Stimulated activated CD8-positive, alpha-beta memory T cell treated with anti-CD3 and anti-CD28 coated beads, Interleukin-2, amount 100 ng/mL, for 1 hour (primary cell): ENCODE data around the gene NRAP.

Source experiments
- DNase-seq, 2 donors: peaks; one replicate each; pipeline ENCODE4 v3.0.0-alpha.2; 2020; ENCODE audit warnings: low read depth in 2 of 2

Gene NRAP

GRCh38 chr10:113641702-113642101 is 22.1 kb downstream of the NRAP start:
- DNase-seq, result no peak

- no peak for DNase-seq
Measured at GRCh38 chr10:113639966-113640365, 23.9 kb downstream of the NRAP start.

- no peak for DNase-seq
Measured at GRCh38 chr10:113631684-113632367, 32.0 kb downstream of the NRAP start.

DNA sequence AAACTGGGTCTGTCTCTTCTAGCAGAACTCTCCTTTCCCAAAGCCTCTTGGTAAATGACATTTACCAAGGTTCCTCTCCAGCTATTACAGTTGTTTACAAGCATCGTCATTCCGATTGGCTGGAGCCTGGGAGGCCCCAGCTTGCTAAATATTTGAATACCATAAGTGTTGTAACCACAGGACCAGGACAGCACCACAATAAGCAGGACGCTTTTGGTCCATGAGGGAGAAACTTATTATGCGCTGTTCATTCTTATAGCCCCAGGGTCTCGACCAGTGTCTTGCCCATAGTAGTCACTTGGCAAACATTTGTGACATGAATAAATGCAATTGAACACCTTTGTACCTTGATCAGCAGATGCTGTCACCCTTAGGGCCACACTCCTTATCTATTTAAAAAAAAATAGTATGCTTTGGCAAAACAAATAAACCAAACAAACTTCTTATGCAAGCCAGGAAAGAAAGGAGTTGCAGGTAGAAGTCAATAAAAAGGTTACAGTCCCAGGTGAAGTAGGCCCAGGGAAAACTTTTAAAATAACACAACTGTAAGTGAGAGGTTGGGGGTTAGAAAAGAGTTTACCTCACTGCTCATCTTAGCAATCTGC is 32.8 kb downstream of the NRAP start:
- DNase-seq, result no peak

DNA sequence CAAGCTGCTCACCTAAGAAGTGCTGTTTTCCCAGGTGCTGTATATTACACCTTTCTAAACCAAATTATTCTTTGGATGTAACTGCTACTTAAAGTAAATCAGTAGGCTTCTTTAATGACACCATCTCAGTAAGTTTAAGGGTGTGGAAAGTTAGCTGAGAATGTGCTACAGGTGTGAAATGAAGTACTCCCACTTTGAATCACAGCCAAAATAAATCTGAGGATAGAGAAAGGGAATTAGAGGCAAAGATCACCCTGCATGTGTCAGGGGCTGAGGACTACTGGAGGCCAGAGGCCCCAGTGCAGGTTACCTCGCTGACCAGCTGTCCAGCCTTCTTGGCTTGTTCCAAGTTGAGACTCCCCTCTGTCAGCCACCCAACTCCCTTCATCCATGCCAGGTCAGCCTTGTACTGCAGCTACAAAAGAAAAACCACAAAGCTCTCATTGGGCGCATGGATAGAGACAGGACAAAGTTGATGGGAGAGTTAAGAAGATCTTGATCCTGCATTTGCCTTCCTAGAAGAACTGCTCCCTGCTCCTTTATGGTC is 35.2 kb downstream of the NRAP start:
- no peak for DNase-seq

GRCh38 chr10:113627836-113628235 is 36.0 kb downstream of the NRAP start:
- no peak for DNase-seq

DNA sequence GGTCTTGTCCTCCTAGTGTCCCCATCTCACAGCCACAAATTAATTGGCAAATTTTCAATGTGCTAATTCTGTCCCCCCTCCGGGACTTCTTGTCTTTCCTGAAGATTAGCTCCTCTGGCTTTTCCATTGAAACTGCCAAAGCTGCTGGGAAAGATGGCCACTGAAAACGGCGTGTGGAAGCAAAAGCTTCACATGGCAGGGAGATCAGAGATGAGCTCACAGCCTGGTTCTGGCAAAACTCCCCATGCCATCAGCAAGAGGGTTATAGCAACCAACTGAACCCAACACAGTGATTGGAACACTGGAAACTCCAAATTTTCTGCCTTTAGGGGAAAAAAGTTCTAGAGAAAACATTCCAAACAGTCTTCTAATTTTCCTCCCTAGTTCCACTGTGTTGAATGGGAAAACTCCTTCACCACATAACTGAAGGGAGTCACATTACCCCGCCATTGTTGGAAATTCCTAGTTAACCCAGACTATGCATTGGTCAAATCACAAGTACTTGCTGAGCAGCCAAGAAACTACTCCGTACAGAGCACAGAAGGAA is 37.0 kb downstream of the NRAP start:
- no peak for DNase-seq

- DNase-seq, result no peak
Measured at GRCh38 chr10:113625461-113626186, 38.2 kb downstream of the NRAP start.

DNA sequence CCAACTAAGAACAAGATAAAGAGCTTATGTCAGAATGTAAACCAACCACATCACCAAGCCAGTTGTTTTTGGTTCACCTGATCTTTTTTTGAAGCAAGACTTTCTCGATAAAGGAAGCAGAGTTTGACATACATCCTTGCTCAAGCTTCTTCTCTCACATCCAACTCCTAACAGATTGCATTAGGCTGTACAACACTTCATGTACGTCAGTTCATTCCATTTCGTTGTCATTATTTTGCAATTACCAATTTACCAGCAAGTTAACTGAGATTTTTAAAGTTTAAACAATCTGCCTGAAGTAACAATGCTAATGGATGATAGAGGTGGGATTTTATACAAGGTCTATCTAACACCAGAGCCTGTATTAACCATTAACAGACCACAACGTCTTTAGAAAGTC is 41.0 kb downstream of the NRAP start:
- DNase-seq, result no peak

DNA sequence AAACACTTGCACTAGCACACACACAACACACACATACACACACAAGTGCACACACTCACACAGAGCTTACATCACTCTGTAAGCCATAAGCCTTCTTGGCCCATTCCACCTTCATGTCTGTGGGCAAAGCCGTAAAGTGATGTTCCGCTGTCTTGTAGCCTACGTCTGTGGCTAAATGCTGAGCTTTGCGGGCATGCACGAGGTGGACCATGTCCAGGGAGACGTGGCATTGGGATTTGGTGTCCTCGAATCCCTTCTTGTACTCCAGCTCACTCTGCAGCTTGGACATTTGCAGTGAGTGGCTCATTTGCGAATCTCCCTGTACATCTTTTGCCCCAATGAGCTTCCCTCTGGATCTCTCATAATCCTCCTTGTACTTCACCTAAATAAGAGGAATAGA is 42.0 kb downstream of the NRAP start:
- DNase-seq, result no peak

DNA sequence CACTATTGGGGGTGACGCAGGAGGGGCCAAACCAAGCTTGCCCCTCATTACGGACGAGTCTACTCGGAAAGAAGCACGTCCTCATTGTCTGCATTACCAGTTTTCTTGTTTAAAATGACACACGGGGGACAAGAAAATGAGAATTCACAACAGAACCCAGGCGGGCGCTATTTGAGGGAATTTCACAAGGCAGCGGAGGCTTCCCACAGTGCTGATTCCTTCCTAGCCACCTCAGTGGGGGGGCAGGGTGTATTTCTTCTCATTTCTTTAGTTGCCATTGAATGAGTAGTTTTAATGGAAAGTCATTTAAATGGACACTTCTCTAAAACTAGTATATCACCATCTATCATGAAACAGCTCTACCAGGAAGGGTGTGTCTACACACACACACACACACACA is 42.9 kb downstream of the NRAP start:
- DNase-seq, result no peak

DNA sequence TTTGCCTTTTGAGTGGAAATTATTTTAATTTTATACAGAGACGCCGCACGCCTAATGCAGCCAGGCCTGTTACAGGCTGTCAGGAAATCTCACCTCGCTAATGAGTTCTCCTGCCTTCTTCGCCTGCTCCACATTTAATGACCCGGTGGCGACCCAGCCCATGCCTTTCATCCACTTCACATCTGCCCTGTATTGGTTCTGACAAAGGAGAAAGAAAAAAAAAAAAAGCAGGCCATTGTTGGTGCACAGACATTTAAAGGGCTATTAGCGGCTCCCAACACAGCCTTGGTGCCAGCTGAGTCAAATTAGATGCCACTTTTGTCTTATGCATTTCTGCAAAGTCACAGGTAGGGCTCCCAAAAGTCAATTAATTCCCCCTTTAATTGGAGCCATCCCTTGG is 43.3 kb downstream of the NRAP start:
- DNase-seq, result no peak

- DNase-seq, result no peak
Measured at GRCh38 chr10:113619401-113619800, 44.4 kb downstream of the NRAP start.

GRCh38 chr10:113618338-113618737 is 45.5 kb downstream of the NRAP start:
- DNase-seq, result no peak

- no peak for DNase-seq
Measured at GRCh38 chr10:113617086-113617485, 46.8 kb downstream of the NRAP start.

DNA sequence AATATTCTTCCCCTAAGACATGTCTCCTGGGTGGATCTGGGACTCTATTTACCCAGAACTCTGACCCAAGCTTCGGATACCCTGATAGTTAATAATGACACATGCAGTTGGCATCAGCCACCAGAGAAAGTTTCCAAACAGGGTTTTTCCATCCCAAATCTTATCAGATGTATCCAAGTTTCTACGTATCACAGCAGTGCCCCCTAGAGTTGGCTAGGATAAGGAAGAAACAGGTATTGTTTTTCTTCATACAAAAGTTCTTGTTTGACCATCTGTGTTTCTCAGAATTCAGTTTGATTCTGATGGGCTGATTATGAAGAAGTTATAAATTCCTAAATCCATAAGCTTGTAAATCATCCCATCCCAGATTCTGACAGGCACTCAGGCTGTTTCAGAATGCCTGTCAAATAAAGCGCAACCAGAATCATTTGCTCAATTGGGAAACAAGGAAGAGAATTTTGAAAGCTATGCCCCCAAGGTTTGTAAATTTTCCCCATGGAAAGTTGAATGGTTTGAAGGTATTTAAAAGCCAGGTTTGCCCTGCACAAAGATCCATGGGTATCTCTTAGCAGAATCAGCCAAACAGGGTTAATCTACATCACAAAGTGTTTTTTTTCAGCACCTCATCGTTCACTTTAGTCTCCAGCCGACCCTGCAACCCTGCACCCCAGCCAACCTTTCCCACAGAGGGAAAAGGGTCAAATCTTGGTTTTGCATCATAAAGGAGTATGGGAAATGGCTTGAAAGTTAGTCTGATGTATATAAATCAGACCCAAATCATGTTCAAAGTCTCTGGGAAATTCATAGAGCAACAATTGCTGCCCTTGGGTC is 47.4 kb downstream of the NRAP start:
- DNase-seq, result no peak

GRCh38 chr10:113613977-113614690 is 49.7 kb downstream of the NRAP start:
- DNase-seq, result no peak

DNA sequence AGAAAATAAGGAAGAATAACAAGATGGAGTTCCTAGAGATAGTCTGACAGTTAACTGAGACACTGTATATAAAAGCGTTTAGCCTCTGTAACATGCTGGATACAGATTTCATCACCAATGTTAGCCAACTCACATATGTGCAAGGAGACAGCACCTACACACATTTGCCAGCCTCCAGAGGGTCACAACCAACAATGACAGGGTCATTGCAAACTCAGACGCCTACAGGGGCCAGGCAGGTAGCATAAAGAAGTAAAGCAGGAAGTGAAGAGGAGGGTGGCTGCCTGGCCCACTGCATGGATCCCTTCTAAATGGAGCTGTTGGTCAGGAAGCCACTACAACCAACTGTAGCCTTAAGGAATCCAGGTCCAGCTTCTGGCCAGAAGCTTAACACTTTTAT is 50.4 kb downstream of the NRAP start:
- no peak for DNase-seq

DNA sequence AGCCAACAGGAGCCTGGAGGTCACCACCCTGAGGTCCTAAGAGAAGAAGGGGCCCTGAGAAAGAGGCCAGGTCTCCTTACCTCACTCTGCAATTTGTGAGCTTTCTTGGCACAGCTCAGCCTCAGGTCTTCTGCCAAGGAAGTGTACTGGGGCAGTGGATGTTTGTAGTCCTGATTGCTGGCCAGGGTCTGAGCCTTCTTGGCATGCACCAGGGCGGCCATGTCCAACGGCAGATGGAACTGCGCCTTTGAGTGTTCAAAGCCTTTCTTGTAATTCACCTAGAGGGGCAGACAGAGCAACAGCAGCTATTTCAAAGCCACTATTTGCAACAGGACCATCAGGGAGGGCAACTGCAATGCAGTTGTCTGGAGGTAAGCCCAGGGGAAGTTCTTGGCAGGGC is 51.7 kb downstream of the NRAP start:
- DNase-seq, result no peak

DNA sequence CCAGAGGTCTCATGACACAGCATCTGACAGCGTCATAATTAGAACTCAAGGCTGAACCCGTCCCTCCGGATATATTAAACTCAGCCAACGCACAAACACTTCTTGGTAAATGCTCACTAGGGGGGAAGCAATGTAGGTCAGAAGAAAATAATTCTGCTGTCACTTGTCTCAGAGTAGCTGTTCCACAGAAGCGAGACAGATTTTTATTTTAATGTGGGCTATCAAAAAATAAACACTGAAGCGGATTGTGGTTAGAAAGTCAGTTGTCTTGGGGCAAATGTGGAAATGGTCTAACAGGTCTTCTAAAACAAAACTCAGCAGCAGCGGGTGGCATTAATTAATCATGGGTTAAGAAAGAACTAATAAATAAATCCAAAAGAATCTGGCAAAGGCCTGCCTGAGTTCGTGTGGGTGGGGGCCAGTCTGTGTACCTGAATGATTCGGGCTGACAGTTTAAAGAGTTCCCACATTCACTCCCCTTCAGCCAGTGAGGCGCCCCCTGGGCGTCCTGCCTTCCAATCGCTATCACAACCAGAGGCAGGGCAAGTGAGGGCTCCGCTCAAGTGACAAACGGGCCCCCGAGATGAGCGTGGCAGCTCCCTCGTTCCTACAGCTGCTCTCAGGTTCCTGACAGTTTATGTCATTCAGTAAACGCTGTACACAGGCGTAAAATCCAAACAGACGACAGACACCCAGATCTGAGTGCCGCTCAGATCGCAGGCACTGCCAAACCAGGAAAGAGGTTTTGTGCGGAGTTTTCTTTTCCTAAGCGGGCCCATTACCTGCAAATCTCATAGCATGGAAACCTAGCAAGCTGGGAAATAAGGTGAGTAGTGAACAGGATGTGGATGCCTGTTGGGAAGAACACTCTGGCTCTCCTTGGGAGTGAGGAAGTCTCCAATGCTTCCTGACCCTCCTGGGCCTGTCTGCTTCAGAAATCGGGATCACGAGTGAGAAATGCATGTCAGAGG is 52.9 kb downstream of the NRAP start:
- no peak for DNase-seq
